SK-N-SH treated with all-trans-retinoic acid at 6 μM for 48 hours (cell line): ENCODE results near the gene LHFPL3.

Experiments
- ATAC-seq: fragments of 200-7000 bp; cut with Tn5 transposase; 3 replicates; pipeline ENCODE4 v1.9.1; 2020; ENCODE audit warnings: mild to moderate bottlenecking, moderate library complexity
- ARNTL ChIP-seq: fragments of 450-650 bp; formaldehyde crosslinking; IDR thresholded peaks from 2 replicates; pipeline ENCODE4 v1.5.0; 2020; ENCODE audit warnings: low read depth, mild to moderate bottlenecking, moderate library complexity, borderline replicate concordance
- CREB5 ChIP-seq: fragments of 250-450 bp; sonication (Bioruptor Pico); IDR thresholded peaks from 2 replicates; pipeline ENCODE4 v1.5.1; 2020; ENCODE audit warnings: low read depth, mild to moderate bottlenecking, moderate library complexity
- CSRNP3 ChIP-seq: fragments of 250-450 bp; sonication (Bioruptor Pico); IDR thresholded peaks from 2 replicates; pipeline ENCODE4 v1.5.1; 2021; ENCODE audit warnings: mild to moderate bottlenecking, moderate library complexity
- ESRRG ChIP-seq: fragments of 250-450 bp; sonication (Bioruptor Pico); IDR thresholded peaks from 2 replicates; pipeline ENCODE4 v1.6.1; 2021; ENCODE audit warnings: mild to moderate bottlenecking
- OSR1 ChIP-seq: fragments of 250-450 bp; sonication (Bioruptor Pico); IDR thresholded peaks from 2 replicates; pipeline ENCODE4 v1.8.0; 2022; ENCODE audit warnings: moderate library complexity, mild to moderate bottlenecking, inconsistent platforms
- PATZ1 ChIP-seq: fragments of 250-450 bp; sonication (Bioruptor Pico); IDR thresholded peaks from 2 replicates; pipeline ENCODE4 v1.8.0; 2020; ENCODE audit warnings: mild to moderate bottlenecking, moderate library complexity, borderline replicate concordance
- POU6F1 ChIP-seq: fragments of 250-450 bp; sonication (Bioruptor Pico); IDR thresholded peaks from 2 replicates; pipeline ENCODE4 v1.8.0; 2021; ENCODE audit warnings: low read depth, mild to moderate bottlenecking, moderate library complexity, borderline replicate concordance
- RARB ChIP-seq: fragments of 250-450 bp; sonication (Bioruptor Pico); IDR thresholded peaks from 2 replicates; pipeline ENCODE4 v1.8.0; 2021; ENCODE audit warnings: mild to moderate bottlenecking, moderate library complexity
- SNAI2 ChIP-seq: fragments of 250-450 bp; sonication (Bioruptor Pico); IDR thresholded peaks from 2 replicates; pipeline ENCODE4 v1.5.0; 2020; ENCODE audit warnings: mild to moderate bottlenecking, moderate library complexity
- TCF4 ChIP-seq: fragments of 250-450 bp; sonication (Bioruptor Pico); IDR thresholded peaks from 2 replicates; pipeline ENCODE4 v1.8.0; 2021; ENCODE audit warnings: mild to moderate bottlenecking, moderate library complexity, borderline replicate concordance
- TSHZ2 ChIP-seq: fragments of 250-450 bp; sonication (Bioruptor Pico); IDR thresholded peaks from 2 replicates; pipeline ENCODE4 v1.5.0; 2020; ENCODE audit warnings: mild to moderate bottlenecking, moderate library complexity
- ZFP3 ChIP-seq: fragments of 250-450 bp; sonication (Bioruptor Pico); IDR thresholded peaks from 2 replicates; pipeline ENCODE4 v1.5.0; 2020; ENCODE audit warnings: mild to moderate bottlenecking, moderate library complexity
- ZFP30 ChIP-seq: fragments of 450-650 bp; formaldehyde crosslinking; IDR thresholded peaks from 2 replicates; pipeline ENCODE4 v1.5.0; 2022; ENCODE audit warnings: mild to moderate bottlenecking, moderate library complexity
- ZNF565 ChIP-seq: fragments of 450-650 bp; formaldehyde crosslinking; conservative IDR thresholded peaks from 2 replicates; pipeline ENCODE4 v1.5.0; 2020; ENCODE audit warnings: low read depth, mild to moderate bottlenecking, moderate library complexity
- ZNF70 ChIP-seq: fragments of 450-650 bp; formaldehyde crosslinking; IDR thresholded peaks from 2 replicates; pipeline ENCODE4 v1.5.0; 2020; ENCODE audit warnings: mild to moderate bottlenecking, moderate library complexity
- ZNF8 ChIP-seq: fragments of 450-650 bp; formaldehyde crosslinking; IDR thresholded peaks from 2 replicates; pipeline ENCODE4 v1.5.0; 2020; ENCODE audit warnings: mild to moderate bottlenecking, moderate library complexity

The LHFPL3 gene

GRCh38 chr7:104838537-104839299, 510.3 kb downstream of the LHFPL3 start:
- no peak for ATAC-seq
- no peak for TF ChIP-seq ZNF70 (CRISPR knock-in tag)
- TF ChIP-seq ESRRG (CRISPR knock-in tag), result no peak
- no peak for TF ChIP-seq ARNTL (CRISPR knock-in tag)
- TF ChIP-seq RARB (CRISPR knock-in tag), result no peak
- TF ChIP-seq, all 23 proteins: peak for 0

GRCh38 chr7:104839842-104840241, 511.4 kb downstream of the LHFPL3 start:
- ATAC-seq, result no peak
- TF ChIP-seq TCF4 (CRISPR knock-in tag), result no peak
- no peak for TF ChIP-seq ESRRG (CRISPR knock-in tag)
- TF ChIP-seq CREB5 (CRISPR knock-in tag), result no peak
- no peak for TF ChIP-seq ARNTL (CRISPR knock-in tag)
- TF ChIP-seq POU6F1 (CRISPR knock-in tag), result no peak
- no peak for TF ChIP-seq TSHZ2 (CRISPR knock-in tag)
- no peak for TF ChIP-seq ZNF565 (CRISPR knock-in tag)
- no peak for TF ChIP-seq ZFP3
- TF ChIP-seq, all 23 proteins: peak for 0

- no peak for ATAC-seq
- TF ChIP-seq SNAI2 (no peak), ESRRG (CRISPR knock-in tag) (no peak), TSHZ2 (CRISPR knock-in tag) (no peak), PATZ1 (CRISPR knock-in tag) (no peak), ZFP30 (CRISPR knock-in tag) (no peak), ZNF8 (no peak), OSR1 (no peak), CSRNP3 (CRISPR knock-in tag) (no peak), ARNTL (CRISPR knock-in tag) (no peak)
These were observed 513.4 kb downstream of the LHFPL3 start for GRCh38 chr7:104841798-104842197.
